ENCODE results near the gene LOXHD1.

LOXHD1 gene

DNA sequence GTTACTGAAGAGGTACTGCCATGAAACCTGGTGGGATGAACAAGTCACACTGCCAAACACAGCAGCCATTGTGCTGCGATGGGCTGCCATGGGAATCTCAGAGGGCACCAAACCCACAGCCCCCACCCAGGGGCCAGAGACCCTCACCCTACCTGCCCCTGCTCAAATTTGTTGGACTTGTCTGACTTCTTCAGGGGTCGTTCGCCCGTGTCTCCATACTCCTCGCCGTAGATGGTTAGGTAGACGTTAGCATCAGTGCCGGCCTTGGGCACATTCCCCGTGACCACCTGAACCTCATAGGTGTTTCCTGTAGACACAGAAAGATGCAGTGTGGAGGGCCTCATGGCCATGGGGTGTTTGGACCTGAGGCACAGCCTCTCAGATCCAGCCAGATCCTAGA lies 97.7 kb downstream of the LOXHD1 start:
- no peak for DNase-seq (ENCODE audit: low read depth in 1 of 2, low spot score in 1 of 2)
- H3K27ac ChIP-seq (replicated peaks) = no peak overlapping the region

DNA sequence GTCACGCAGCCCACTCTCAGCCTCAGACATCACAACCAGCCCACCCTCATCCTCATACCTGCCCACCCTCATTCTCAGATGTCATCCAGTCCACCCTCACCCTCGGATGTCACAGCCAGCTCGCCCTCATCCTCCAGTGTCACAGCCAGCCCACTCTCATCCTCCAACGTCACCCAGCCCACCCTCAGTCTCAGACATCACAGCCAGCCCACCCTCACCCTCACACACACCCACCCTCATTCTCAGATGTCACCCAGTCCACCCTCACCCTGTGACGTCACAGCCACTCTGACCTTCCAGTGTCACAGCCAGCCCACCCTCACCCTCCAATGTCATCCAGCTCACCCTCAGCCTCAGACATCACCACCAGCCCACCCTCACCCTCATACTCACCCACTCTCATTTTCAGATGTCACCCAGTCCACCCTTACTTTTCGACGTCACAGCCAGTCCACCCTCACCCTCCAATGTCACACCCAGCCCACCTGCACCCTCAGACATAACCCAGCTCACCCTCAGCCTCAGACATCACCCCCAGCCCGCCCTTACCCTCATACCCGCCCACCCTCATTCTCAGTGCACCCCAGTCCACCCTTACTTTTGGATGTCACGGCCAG lies 100.3 kb downstream of the LOXHD1 start:
- no peak for DNase-seq (ENCODE audit: low read depth in 1 of 2, low spot score in 1 of 2)
- H3K4me3 ChIP-seq (replicated peaks; ENCODE audit: insufficient read depth, low read length) = no peak overlapping the region
- no peak for TF ChIP-seq GABPA (IDR thresholded peaks at IDR 0.05; ENCODE audit: low read depth)
- no peak for TF ChIP-seq POLR2AphosphoS5 (IDR thresholded peaks at IDR 0.05; ENCODE audit: low read depth)
- TF ChIP-seq, protein P1, sequence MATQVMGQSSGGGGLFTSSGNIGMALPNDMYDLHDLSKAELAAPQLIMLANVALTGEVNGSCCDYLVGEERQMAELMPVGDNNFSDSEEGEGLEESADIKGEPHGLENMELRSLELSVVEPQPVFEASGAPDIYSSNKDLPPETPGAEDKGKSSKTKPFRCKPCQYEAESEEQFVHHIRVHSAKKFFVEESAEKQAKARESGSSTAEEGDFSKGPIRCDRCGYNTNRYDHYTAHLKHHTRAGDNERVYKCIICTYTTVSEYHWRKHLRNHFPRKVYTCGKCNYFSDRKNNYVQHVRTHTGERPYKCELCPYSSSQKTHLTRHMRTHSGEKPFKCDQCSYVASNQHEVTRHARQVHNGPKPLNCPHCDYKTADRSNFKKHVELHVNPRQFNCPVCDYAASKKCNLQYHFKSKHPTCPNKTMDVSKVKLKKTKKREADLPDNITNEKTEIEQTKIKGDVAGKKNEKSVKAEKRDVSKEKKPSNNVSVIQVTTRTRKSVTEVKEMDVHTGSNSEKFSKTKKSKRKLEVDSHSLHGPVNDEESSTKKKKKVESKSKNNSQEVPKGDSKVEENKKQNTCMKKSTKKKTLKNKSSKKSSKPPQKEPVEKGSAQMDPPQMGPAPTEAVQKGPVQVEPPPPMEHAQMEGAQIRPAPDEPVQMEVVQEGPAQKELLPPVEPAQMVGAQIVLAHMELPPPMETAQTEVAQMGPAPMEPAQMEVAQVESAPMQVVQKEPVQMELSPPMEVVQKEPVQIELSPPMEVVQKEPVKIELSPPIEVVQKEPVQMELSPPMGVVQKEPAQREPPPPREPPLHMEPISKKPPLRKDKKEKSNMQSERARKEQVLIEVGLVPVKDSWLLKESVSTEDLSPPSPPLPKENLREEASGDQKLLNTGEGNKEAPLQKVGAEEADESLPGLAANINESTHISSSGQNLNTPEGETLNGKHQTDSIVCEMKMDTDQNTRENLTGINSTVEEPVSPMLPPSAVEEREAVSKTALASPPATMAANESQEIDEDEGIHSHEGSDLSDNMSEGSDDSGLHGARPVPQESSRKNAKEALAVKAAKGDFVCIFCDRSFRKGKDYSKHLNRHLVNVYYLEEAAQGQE (IDR thresholded peaks at IDR 0.05; ENCODE audit: insufficient replicate concordance, low read depth) = no peak
- no peak for TF ChIP-seq SPI1 (IDR thresholded peaks at IDR 0.05; ENCODE audit: borderline replicate concordance, low read depth)
- TF ChIP-seq, protein P2, sequence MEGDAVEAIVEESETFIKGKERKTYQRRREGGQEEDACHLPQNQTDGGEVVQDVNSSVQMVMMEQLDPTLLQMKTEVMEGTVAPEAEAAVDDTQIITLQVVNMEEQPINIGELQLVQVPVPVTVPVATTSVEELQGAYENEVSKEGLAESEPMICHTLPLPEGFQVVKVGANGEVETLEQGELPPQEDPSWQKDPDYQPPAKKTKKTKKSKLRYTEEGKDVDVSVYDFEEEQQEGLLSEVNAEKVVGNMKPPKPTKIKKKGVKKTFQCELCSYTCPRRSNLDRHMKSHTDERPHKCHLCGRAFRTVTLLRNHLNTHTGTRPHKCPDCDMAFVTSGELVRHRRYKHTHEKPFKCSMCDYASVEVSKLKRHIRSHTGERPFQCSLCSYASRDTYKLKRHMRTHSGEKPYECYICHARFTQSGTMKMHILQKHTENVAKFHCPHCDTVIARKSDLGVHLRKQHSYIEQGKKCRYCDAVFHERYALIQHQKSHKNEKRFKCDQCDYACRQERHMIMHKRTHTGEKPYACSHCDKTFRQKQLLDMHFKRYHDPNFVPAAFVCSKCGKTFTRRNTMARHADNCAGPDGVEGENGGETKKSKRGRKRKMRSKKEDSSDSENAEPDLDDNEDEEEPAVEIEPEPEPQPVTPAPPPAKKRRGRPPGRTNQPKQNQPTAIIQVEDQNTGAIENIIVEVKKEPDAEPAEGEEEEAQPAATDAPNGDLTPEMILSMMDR (IDR thresholded peaks at IDR 0.05; ENCODE audit: insufficient read depth, low read length) = no peak
- no peaks in the 10 kb centered on the region for H3K27me3 ChIP-seq (ENCODE audit: insufficient read depth, poor library complexity, severe bottlenecking)
- no peak overlapping the region for H3K27ac ChIP-seq (replicated peaks)

More for the DNA sequence above, 97.7 kb downstream of the LOXHD1 start:
- no peaks in the 10 kb centered on the region for H3K27me3 ChIP-seq (ENCODE audit: insufficient read depth, poor library complexity, severe bottlenecking)
- TF ChIP-seq GABPA (IDR thresholded peaks at IDR 0.05; ENCODE audit: low read depth) (no peak), SPI1 (IDR thresholded peaks at IDR 0.05; ENCODE audit: borderline replicate concordance, low read depth) (no peak), POLR2AphosphoS5 (IDR thresholded peaks at IDR 0.05; ENCODE audit: low read depth) (no peak)
- TF ChIP-seq, protein P1 (IDR thresholded peaks at IDR 0.05; ENCODE audit: insufficient replicate concordance, low read depth) = no peak
- TF ChIP-seq, protein P2 (IDR thresholded peaks at IDR 0.05; ENCODE audit: insufficient read depth, low read length) = no peak
- no peak overlapping the region for H3K4me3 ChIP-seq (replicated peaks; ENCODE audit: insufficient read depth, low read length)

DNA sequence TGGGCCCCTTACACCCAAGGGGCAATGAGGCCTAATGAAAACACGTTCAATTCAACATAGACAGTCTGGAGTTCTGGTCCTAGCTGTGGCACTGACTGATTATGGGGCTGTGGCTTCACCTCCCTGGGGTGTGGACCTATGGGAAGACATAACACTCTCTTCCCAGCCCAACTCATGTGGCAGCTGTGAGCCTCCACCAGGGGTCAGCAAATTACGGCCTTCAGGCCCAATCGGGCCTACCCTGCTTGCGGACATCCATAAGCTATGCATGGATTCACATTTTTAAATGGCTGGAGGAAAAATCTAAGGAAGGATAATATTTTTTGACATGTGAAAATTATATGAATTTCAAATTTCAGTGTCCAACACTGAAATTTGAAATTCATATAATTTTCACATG lies 101.3 kb downstream of the LOXHD1 start:
- no peak overlapping the region for H3K27ac ChIP-seq (replicated peaks)
- peak in 1 of 2 experiments; percentile 46 for DNase-seq (ENCODE audit: low read depth in 1 of 2, low spot score in 1 of 2)
- no peak overlapping the region for H3K4me3 ChIP-seq (replicated peaks; ENCODE audit: insufficient read depth, low read length)
- H3K27me3 ChIP-seq (ENCODE audit: insufficient read depth, poor library complexity, severe bottlenecking) = no peaks in the 10 kb centered on the region
- no peak for TF ChIP-seq GABPA (IDR thresholded peaks at IDR 0.05; ENCODE audit: low read depth)
- TF ChIP-seq, protein P2 (IDR thresholded peaks at IDR 0.05; ENCODE audit: insufficient read depth, low read length) = peak; percentile 65

DNA sequence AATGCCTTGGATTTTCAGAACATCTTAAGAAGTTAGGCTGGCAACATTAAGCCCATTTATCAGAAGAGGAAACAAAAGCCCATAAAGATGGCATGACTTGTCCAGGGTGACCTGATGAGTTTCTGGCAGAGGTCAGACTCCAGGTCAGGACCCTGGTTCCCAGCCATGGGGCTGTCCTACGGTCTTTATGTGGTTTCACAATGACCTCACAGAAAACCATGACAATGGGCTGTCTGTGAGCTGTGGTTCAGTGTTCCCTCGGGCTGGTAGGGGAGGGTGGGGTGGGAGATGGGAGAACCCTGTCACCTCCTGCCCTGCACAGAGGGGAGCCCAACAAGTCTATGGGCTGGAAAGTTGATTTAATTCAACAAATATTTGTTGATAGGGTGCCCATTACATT lies 101.8 kb downstream of the LOXHD1 start:
- TF ChIP-seq GABPA (IDR thresholded peaks at IDR 0.05; ENCODE audit: low read depth) (no peak), POLR2AphosphoS5 (IDR thresholded peaks at IDR 0.05; ENCODE audit: low read depth) (no peak), SPI1 (IDR thresholded peaks at IDR 0.05; ENCODE audit: borderline replicate concordance, low read depth) (no peak)
- TF ChIP-seq, protein P1 (IDR thresholded peaks at IDR 0.05; ENCODE audit: insufficient replicate concordance, low read depth) = no peak
- TF ChIP-seq, protein P2 (IDR thresholded peaks at IDR 0.05; ENCODE audit: insufficient read depth, low read length) = no peak
- no peak overlapping the region for H3K4me3 ChIP-seq (replicated peaks; ENCODE audit: insufficient read depth, low read length)
- DNase-seq (ENCODE audit: low read depth in 1 of 2, low spot score in 1 of 2) = no peak
- no peak overlapping the region for H3K27ac ChIP-seq (replicated peaks)
- no peaks in the 10 kb centered on the region for H3K27me3 ChIP-seq (ENCODE audit: insufficient read depth, poor library complexity, severe bottlenecking)
